Stomach smooth muscle (tissue), 2 donors: ENCODE results near the gene PIP5K1C.

Experiments
- H3K27ac ChIP-seq: one replicate; pipeline ENCODE4 v1.7.0; 2013; ENCODE audit warnings: mild to moderate bottlenecking, low read length, inconsistent platforms
- H3K27me3 ChIP-seq, 2 donors: one replicate each; pipeline ENCODE4 v1.7.0; 2013; ENCODE audit warnings: low read length in 2 of 2; ENCODE audit not compliant: insufficient read depth in 2 of 2, control insufficient read depth in 1 of 2
- H3K36me3 ChIP-seq, 2 donors: one replicate each; pipeline ENCODE4 v1.7.0; 2013; ENCODE audit warnings: low read length in 2 of 2; ENCODE audit not compliant: control insufficient read depth in 2 of 2, insufficient read depth in 2 of 2
- H3K4me1 ChIP-seq: one replicate; pipeline ENCODE4 v1.7.0; 2013; ENCODE audit warnings: low read length; ENCODE audit not compliant: control insufficient read depth, insufficient read depth
- H3K4me3 ChIP-seq, 2 donors: one replicate each; pipeline ENCODE4 v1.7.0; 2013; ENCODE audit warnings: low read length in 2 of 2
- H3K9ac ChIP-seq, 2 donors: one replicate each; pipeline ENCODE4 v1.7.0; 2013; ENCODE audit warnings: low read length in 2 of 2, mild to moderate bottlenecking in 1 of 2
- H3K9me3 ChIP-seq, 2 donors: one replicate each; pipeline ENCODE4 v1.7.0; 2013; ENCODE audit warnings: low read length in 2 of 2; ENCODE audit not compliant: control insufficient read depth in 2 of 2
- donor health status: healthy.
- donor health status: Pancreatic carcinoma.

Gene PIP5K1C

DNA sequence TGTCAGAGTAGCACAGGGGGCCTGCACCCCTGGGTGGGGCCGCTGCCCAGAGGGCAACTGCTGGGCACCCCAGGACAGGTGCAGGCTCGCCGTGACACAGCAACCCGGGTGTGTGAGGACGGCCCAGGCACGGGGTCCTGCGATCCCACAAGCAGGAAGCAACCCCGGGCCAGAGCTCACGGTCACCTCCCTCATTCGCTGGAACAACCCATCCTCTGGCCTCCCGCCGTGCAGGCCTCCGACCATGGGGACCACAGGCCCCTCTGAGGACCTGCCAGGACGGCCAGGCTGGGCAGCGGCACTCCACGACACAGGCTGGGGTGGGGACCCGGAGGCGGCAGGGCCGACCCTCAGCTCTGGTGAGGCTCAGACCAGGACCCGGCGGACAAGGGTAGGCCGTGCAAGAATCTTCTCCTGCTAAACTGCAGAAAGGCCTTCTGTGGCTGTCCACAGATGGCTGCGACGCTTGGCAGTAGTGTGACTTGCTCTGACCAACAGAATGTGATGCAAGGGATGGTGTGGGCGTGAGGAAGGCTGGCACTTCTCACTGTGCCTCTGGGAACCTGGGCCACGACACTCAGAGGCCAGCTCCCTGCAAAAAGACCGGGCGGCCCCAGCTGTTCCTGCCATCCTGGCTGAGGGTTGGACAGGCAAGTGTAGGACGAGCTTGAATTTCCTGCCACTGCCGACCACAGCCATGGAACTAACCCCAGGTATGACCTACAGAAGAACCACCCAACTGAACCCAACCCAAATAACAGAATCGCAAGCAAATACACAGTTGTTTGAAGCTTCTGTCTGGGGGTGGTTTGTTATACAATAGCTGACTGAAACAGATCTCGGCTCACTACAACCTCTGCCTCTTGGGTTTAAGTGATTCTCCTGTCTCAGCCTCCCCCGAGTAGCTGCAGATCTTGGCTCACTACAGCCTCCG lies 26.5 kb downstream of the PIP5K1C start:
- H3K9me3 ChIP-seq: peaks cover 0 to 3% of the 10 kb centered on the region in 2 donors
- H3K9ac ChIP-seq: peak overlapping the region in 1 of 2 donors; percentile 22
- peak overlapping the region; percentile 76 for H3K27ac ChIP-seq
- peaks cover 58% of the 10 kb centered on the region for H3K4me1 ChIP-seq
- peaks cover 0 to 2% of the 10 kb centered on the region in 2 donors for H3K36me3 ChIP-seq
- no peaks in the 10 kb centered on the region for H3K27me3 ChIP-seq
- H3K4me3 ChIP-seq: no peak overlapping the region

DNA sequence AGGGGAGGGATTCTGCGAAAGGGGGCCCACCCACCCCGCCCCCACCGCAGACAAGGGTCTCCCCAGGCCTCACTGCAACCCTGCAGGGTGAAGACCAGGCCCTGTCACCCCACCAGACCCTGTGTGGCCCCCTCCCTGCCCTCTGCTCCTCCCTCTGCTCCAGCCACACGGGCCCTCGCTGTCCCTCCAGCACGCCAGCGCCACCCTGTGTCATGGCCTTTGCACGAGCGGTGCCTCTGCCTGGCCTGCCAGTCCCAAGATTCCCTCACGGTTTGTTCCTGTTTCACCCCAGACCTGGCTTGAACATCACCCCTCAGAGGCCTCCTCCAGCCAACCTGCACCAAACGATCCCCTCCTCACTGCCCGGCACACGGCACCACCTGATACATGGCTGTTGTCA lies 27.3 kb downstream of the PIP5K1C start:
- Histone ChIP-seq H3K4me1 (peaks cover 66% of the 10 kb centered on the region), H3K27me3 (no peaks in the 10 kb centered on the region), H3K4me3 (no peak overlapping the region), H3K36me3 (peaks cover 0 to 2% of the 10 kb centered on the region in 2 donors), H3K27ac (peak overlapping the region; percentile 76), H3K9me3 (peaks cover 0 to 3% of the 10 kb centered on the region in 2 donors), H3K9ac (no peak overlapping the region)

DNA sequence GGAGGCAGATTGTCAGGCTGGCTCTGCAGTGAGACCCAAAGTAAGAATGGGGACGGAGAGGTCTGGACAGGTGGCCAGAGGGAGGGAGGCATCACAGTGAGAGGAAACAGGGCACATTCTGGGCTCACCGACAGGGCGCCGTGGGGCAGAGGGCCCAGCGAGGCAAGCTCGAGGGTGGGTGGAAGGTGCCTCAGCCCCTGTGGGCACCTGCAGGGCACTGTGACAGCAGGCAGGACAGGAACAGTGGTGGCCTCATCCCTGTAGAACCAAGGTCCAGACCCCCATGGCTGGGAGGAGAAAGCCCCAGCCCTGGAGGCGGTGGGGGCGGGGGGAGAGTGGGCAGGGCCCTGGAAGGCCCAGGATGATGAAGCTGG lies 27.7 kb downstream of the PIP5K1C start:
- H3K9ac ChIP-seq: peak overlapping the region in 1 of 2 donors; percentile 99
- H3K36me3 ChIP-seq: peaks cover 0 to 2% of the 10 kb centered on the region in 2 donors
- peak overlapping the region in 1 of 2 donors; percentile 75 for H3K4me3 ChIP-seq
- H3K4me1 ChIP-seq: peaks cover 70% of the 10 kb centered on the region
- H3K27me3 ChIP-seq: no peaks in the 10 kb centered on the region
- H3K9me3 ChIP-seq: peaks cover 0 to 3% of the 10 kb centered on the region in 2 donors
- peak overlapping the region; percentile 100 for H3K27ac ChIP-seq

DNA sequence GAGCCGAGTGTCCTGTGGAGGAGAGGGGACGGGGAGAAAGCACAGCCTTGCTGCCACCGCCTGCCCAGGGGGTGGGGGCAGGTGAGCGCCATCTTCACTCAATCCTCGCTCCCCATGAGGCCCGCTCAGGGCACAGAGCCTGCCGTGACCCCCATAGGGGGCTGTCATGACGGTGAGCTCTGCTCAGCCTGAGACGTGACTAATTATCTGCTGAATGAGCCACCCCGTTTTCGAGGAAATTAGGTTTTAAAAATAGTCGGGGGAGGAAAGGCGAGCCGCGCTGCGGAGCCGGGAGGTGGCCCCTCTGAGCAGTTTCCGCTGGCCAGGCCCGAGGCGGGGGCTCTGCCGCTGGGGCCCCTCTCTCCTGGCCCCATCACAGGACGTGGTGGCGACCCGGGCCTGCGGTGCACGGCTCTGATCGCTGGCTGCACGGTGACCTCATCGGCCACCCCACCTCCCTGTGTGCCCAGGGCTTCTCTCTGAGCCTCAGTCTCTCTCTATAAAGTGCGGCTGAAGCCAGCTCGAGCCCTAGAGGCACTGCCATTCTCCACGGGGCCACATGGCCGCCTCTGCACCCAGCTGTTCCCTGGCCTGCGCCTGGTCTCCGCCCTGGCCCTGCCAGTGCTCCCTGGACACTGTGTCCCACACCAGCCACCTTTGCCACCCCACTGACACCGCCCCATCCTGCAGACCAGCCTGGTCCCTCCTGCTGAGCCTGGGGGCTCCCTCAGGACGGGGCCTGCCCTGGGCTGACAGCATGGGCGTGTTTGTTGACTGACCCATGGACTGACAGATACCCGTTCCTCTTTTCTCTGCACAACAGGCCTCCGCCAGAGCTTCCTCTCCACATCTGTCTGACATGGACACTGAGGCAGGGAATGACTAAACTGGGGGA lies 28.3 kb downstream of the PIP5K1C start:
- H3K36me3 ChIP-seq: peaks cover 0 to 4% of the 10 kb centered on the region in 2 donors
- H3K4me3 ChIP-seq: peak overlapping the region; percentile 54 to 75
- H3K9ac ChIP-seq: peak overlapping the region; percentile 96 to 99
- no peaks in the 10 kb centered on the region for H3K27me3 ChIP-seq
- peak overlapping the region; percentile 100 for H3K27ac ChIP-seq
- H3K4me1 ChIP-seq: peaks cover 76% of the 10 kb centered on the region
- peaks cover 0 to 3% of the 10 kb centered on the region in 2 donors for H3K9me3 ChIP-seq

DNA sequence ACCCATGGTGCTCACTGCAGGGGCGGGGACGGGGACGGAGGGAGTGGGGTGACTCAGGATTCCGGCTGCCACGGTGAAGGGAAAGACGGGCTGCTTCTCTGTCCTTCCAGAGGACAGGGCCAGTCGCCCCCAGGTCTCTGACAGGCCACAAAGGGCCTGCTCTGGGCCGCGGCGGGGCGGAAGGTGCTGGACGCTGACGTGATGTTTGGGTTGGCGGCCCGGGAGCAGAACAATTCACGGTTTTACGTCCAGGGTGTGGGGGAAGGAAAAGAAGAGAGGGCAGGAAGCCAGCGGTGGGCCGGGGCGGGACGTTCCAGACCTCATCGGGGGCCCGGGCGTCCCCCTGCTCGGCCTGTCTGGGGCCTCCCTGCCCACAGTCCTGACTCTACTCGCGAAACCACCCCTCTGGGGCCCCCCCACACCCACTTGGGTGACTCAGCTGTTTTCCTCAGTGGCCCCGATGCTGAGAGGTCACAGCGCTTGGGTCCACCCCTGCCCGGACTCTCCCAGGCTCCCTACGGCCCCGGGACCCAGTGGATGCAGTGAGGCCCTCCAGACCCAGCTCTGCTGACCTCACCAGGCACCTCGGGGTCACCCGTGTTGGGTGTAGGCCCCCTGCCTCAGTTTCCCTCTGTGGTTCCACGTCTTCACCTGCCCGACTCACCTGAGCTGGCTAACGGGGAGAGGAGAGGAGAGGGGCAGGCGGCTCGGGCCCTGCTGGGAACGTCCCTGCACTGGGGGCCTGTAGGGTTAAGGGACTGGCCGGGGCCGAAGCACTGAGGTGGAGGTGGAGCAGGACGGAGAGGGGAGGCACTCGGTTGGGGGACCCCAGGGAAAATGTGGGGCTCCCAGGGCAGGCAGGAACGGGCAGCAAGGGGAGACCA lies 29.2 kb downstream of the PIP5K1C start:
- H3K4me1 ChIP-seq: peaks cover 82% of the 10 kb centered on the region
- peaks cover 0 to 3% of the 10 kb centered on the region in 2 donors for H3K9me3 ChIP-seq
- H3K27me3 ChIP-seq: no peaks in the 10 kb centered on the region
- peaks cover 8 to 10% of the 10 kb centered on the region in 2 donors for H3K36me3 ChIP-seq
- H3K9ac ChIP-seq: peak overlapping the region; percentile 96 to 99
- H3K4me3 ChIP-seq: peak overlapping the region; percentile 54 to 75
- H3K27ac ChIP-seq: peak overlapping the region; percentile 100

DNA sequence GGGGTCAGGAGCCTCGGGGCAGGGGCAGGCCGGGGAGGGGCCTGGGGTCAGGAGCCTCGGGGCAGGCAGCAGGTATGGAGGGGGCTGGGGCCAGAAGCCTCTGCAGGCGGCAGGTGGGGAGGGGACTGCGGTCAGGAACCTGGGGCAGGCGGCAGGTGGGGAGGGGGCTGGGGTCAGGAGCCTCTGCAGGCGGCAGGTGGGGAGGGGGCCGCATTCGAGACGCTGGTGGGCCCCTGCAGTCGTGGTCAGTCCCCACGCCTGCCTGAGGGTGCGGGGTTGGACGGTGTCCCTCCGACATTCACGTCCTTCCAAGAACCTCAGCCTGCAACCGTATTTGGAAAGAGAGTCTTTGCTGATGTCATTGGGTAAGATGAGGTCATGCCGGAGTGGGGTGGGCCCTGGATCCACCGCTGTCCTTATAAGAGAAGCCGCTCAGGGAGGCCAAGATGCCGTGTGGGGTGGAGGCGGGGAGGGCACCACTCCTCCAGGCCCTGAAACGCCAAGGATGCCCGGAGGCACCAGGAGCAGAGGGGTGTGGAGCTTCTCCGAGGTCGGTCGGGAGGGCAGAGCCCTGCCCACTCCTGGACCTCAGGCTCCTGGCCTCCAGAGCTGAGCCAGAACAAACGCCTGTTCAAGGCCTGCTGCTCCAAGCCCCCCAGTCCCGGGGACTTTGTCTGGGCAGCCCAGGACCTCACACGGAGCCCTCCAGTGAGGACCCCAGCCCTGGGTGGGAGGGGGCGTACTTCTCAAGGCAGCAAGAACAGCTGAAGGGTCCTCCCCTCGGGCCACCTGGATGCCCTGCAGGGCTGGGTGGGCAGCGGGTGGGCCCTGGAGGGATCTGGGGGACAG lies 30.1 kb downstream of the PIP5K1C start:
- H3K9me3 ChIP-seq: peaks cover 0 to 3% of the 10 kb centered on the region in 2 donors
- H3K9ac ChIP-seq: peak overlapping the region; percentile 96 to 99
- H3K27ac ChIP-seq: peak overlapping the region; percentile 100
- H3K4me1 ChIP-seq: peaks cover 78% of the 10 kb centered on the region
- H3K27me3 ChIP-seq: no peaks in the 10 kb centered on the region
- peaks cover 8 to 10% of the 10 kb centered on the region in 2 donors for H3K36me3 ChIP-seq
- peak overlapping the region; percentile 62 to 75 for H3K4me3 ChIP-seq

- Histone ChIP-seq H3K9me3 (peaks cover 0 to 3% of the 10 kb centered on the region in 2 donors), H3K4me1 (peaks cover 73% of the 10 kb centered on the region), H3K4me3 (peak overlapping the region; percentile 61 to 62), H3K27ac (peak overlapping the region; percentile 100), H3K27me3 (no peaks in the 10 kb centered on the region), H3K36me3 (peaks cover 8 to 15% of the 10 kb centered on the region in 2 donors), H3K9ac (peak overlapping the region; percentile 87 to 96)
Measured at GRCh38 chr19:3669082-3669946, 31.0 kb downstream of the PIP5K1C start.

- H3K9ac ChIP-seq: peak overlapping the region; percentile 87 to 96
- no peaks in the 10 kb centered on the region for H3K9me3 ChIP-seq
- peak overlapping the region; percentile 100 for H3K27ac ChIP-seq
- peaks cover 15 to 21% of the 10 kb centered on the region in 2 donors for H3K36me3 ChIP-seq
- peaks cover 73% of the 10 kb centered on the region for H3K4me1 ChIP-seq
- peak overlapping the region; percentile 45 to 61 for H3K4me3 ChIP-seq
- no peaks in the 10 kb centered on the region for H3K27me3 ChIP-seq
Measured at GRCh38 chr19:3668331-3669081, 31.8 kb downstream of the PIP5K1C start.
